ENCODE measurements around the gene FBXL16.
A peak's percentile ranks its signal among the peaks of the same experiment; 100 is the strongest.
"Not testable (repeated sequence)": the region's sequence is repeated elsewhere in the genome, so short reads cannot be mapped to it uniquely, and the experiment has no call there.

The FBXL16 gene

GRCh38 chr16:750485-750884 is 44.9 kb upstream of the FBXL16 start:
- no peak for TF ChIP-seq MYC (IDR thresholded peaks at IDR 0.05; ENCODE audit: low read depth, low read length)
- TF ChIP-seq, protein P1, sequence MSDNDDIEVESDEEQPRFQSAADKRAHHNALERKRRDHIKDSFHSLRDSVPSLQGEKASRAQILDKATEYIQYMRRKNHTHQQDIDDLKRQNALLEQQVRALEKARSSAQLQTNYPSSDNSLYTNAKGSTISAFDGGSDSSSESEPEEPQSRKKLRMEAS (IDR thresholded peaks at IDR 0.05; ENCODE audit: low read depth, low read length), result no peak
- TF ChIP-seq CTCF (IDR thresholded peaks at IDR 0.05; ENCODE audit: low read depth, low read length), result no peak
- TF ChIP-seq POLR2A (IDR thresholded peaks at IDR 0.05; ENCODE audit: extremely low read depth, insufficient read length), result no peak
- H3K4me3 ChIP-seq (ENCODE audit: low read depth, low read length), result no peak overlapping the region
- no peak for DNase-seq (ENCODE audit: low read depth)

DNA sequence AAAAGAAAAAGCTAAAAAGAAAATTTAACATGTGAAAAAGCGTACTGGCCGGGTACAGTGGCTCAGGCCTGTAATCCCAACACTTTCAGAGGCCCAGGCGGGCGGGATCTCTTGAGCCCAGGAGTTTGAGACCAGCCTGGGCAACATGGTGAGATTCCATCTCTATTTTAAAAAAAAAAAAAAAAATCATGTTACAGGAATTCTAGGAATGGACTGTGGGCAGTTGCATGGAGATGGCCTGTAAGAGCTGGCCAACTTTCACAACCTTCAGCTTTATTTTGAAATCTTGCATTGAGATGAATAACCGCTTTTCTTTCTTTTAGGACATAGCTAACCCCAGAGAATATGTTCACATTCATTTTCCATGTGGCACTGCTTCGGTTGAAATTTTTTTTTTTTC is 43.4 kb upstream of the FBXL16 start:
- H3K4me3 ChIP-seq (ENCODE audit: low read depth, low read length), result no peak overlapping the region
- no peak for TF ChIP-seq MYC (IDR thresholded peaks at IDR 0.05; ENCODE audit: low read depth, low read length)
- TF ChIP-seq CTCF (IDR thresholded peaks at IDR 0.05; ENCODE audit: low read depth, low read length), result no peak
- TF ChIP-seq, protein P1 (IDR thresholded peaks at IDR 0.05; ENCODE audit: low read depth, low read length), result no peak
- TF ChIP-seq POLR2A (IDR thresholded peaks at IDR 0.05; ENCODE audit: extremely low read depth, insufficient read length), result no peak
- DNase-seq (ENCODE audit: low read depth), result no peak

- DNase-seq (ENCODE audit: low read depth), result no peak
- H3K4me3 ChIP-seq (ENCODE audit: low read depth, low read length), result no peak overlapping the region
- no peak for TF ChIP-seq CTCF (IDR thresholded peaks at IDR 0.05; ENCODE audit: low read depth, low read length)
- TF ChIP-seq MYC (IDR thresholded peaks at IDR 0.05; ENCODE audit: low read depth, low read length), result no peak
Observed at GRCh38 chr16:747978-748746, 42.6 kb upstream of the FBXL16 start.

GRCh38 chr16:746637-747036 is 41.0 kb upstream of the FBXL16 start:
- DNase-seq (ENCODE audit: low read depth), result no peak
- H3K4me3 ChIP-seq (ENCODE audit: low read depth, low read length), result no peak overlapping the region
- no peak for TF ChIP-seq MYC (IDR thresholded peaks at IDR 0.05; ENCODE audit: low read depth, low read length)

- no peak overlapping the region for H3K4me3 ChIP-seq (ENCODE audit: low read depth, low read length)
- TF ChIP-seq POLR2A (IDR thresholded peaks at IDR 0.05; ENCODE audit: extremely low read depth, insufficient read length), result no peak
- TF ChIP-seq CTCF (IDR thresholded peaks at IDR 0.05; ENCODE audit: low read depth, low read length), result no peak
- no peak for DNase-seq (ENCODE audit: low read depth)
Observed at GRCh38 chr16:745739-746138, 40.1 kb upstream of the FBXL16 start.

DNA sequence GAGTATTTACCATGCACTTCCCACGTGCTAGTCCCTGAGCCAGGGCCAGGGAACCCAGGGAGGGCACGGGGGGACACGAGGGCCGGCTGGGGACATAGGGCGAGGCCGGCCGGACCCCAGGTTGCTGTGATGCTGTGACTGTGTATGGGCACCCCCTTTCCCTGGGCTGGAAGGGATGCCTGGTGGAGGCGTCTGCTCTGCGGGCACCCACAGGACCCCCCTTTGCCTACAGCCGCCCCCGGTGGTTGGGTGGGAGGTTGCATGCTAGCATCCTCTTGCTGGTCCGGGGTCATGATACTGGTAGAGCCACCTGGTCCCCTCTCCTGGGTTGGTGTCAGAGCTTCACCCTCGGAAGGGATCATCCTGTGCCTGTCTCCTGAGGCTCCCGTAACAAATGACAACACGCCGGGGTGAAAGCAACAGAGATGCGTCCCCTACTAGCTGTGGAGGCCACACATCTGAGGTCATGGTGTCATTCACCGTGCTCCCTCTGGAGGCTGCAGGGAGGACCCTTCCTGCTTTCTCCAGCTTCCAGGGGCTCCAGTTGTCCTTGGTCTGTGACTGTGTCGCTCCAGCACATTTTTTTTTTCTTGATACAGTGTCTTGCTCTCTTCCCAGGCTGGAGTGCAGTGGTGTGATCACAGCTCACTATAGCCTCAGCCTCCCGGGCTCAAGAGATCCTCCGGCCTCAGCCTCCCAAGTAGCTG is 38.3 kb upstream of the FBXL16 start:
- H3K4me3 ChIP-seq (ENCODE audit: low read depth, low read length), result no peak overlapping the region
- no peak for DNase-seq (ENCODE audit: low read depth)
- TF ChIP-seq CTCF (IDR thresholded peaks at IDR 0.05; ENCODE audit: low read depth, low read length) (peak; percentile 20), MYC (IDR thresholded peaks at IDR 0.05; ENCODE audit: low read depth, low read length) (no peak), POLR2A (IDR thresholded peaks at IDR 0.05; ENCODE audit: extremely low read depth, insufficient read length) (no peak)
- TF ChIP-seq, protein P1 (IDR thresholded peaks at IDR 0.05; ENCODE audit: low read depth, low read length), result no peak

- not testable (repeated sequence) for DNase-seq (ENCODE audit: low read depth); H3K4me3 ChIP-seq (ENCODE audit: low read depth, low read length)
Observed at GRCh38 chr16:742894-743293, 37.3 kb upstream of the FBXL16 start.
